ENCODE measurements around the gene TAPBPL.
"Not testable (repeated sequence)": the region's sequence is repeated elsewhere in the genome, so short reads cannot be mapped to it uniquely, and the experiment has no call there.

Gene TAPBPL, protein sequence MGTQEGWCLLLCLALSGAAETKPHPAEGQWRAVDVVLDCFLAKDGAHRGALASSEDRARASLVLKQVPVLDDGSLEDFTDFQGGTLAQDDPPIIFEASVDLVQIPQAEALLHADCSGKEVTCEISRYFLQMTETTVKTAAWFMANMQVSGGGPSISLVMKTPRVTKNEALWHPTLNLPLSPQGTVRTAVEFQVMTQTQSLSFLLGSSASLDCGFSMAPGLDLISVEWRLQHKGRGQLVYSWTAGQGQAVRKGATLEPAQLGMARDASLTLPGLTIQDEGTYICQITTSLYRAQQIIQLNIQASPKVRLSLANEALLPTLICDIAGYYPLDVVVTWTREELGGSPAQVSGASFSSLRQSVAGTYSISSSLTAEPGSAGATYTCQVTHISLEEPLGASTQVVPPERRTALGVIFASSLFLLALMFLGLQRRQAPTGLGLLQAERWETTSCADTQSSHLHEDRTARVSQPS

DNA sequence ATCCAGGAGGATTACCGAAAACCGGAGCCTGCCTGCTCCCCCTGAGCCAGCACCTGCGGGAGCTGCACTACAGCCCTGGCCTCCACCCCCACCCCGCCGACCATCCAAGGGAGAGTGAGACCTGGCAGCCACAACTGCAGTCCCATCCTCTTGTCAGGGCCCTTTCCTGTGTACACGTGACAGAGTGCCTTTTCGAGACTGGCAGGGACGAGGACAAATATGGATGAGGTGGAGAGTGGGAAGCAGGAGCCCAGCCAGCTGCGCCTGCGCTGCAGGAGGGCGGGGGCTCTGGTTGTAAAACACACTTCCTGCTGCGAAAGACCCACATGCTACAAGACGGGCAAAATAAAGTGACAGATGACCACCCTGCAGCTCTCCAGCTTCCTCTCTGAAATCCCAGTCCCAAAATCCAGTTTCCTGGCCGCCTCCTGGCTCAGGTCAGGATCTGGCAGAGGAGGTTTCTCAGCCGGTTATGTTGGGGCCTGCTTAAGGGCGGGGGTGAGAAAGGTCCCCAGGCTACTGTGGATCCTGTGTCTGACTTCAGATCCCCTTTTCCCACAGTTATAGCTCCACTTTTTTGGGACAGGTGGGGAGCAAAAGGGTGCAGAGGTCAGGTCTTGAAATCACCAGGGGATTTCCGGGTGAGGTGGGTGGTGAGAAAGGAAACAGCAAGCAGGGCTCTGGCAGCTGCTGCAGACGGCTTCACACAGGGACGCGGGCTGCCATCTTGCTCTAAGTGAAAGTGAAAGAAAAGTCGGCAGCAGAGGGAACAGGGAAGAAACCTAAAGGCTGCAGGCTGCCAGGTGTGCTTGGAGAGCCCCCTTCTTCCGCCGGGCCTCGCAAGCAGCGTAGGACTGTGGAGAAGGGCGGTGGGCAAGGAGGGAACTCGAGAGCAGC, at the start of gene TAPBPL:
TAPBPL (plus strand) TSS at position 695 of the 897 bp plus-strand sequence. CDS start 207 bp downstream, outside the sequence.
- peak; percentile 62 to 72 for DNase-seq

DNA sequence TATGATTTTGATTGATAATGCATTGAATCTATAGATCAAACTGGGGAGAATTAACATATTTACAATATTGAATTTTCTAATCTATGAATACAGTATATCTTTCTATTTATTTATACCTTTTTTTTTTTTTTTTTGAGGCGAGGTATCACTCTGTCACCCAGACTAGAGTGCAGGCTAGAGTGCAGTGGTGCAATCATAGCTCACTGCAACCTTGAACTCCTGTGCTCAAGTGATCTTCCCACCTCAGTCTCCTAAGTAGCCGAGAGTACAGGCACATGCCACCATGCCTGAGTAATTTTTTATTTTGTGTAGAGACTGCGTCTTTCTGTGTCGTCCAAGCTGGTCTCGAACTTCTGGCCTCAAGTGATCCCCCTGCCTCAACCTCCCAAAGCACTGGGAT, 47.5 kb upstream of the TAPBPL start:
- DNase-seq, result no peak

DNA sequence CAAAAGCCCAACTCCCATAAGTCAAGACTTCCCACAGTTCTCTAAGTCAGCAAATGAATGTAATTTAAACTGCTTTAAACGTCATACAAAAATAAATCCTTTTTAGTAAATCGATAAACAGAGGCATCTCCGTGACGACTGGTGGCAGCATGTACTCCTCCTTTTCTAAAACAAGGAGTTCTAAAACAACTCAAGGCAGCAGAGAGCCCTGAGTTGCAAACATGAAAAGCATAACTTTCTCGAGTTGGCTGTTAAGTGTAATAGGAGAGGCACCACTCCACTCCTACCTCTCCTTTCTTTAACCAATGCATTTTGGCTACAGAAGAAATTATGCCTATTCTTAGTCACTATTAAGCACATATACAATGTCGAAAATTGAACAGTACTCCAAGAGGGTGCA, 45.9 kb upstream of the TAPBPL start:
- no peak for DNase-seq

DNA sequence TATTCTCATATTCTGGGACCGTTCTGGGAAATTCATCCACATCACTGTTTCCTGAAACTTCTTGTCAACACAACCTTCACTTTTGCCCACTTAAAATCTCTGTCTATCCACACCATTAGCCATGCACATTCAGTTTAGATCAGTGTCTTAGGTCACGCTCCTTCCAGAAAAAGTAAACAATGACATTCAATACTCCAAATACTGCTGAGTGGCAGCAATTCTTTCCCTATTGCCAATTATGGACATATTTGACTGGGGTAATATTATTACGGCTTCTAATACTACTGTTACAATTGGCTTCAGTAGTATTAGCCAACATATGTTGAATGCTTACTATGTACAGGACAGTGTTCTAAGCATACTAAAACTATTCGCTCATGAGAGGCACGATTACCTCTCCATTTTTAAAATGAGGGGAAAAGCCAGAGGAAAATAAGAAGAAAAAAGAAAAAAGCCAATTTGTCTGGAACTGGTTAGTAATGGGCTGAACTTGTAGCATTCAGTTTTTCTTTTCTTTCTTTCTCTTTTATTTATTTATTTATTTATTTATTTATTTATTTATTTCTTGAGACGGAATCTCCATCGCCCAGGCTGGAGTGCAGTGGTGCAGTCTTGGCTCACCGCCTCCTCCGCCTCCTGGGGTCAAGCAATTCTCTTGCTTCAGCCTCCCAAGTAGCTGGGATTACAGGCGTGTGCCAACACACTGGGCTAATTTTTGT, 44.4 kb upstream of the TAPBPL start:
- no peak for DNase-seq

DNA sequence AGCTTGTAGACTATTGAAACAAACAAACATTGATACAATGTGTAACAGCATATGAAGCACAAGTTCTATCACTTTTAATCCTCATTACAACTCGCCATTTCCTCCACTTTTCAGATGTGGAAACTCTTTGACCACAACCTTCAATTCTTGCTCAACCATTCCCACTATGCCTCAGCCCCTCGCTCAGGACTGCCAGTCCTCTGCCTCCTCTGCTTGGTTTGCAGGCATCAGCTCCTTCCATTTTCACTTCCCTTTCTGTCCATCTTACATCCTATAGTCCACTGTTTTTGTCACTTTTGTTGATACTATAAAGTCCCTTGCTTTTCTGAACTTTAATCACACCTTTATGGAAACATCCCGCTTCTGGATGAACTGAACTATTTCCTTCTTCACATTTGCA, 35.2 kb upstream of the TAPBPL start:
- no peak for DNase-seq

DNA sequence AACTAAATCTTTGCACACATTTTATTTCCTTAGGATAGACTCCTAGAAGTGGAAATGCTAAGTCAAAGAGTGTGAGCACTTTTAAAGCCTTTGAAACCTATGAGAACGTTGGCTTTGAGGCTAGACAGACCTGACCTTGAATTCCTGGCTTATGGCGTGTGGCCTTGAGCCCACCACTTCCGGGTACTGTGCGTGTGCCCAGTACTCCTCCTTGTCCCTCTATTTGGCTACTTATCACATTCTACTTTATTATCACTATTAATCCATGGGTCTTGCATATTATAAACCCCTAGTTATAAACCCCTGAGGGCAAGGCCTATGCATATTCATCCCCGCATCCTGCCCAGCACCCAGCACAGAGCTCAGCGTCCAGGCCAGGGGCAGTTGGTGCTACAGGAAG, 33.0 kb upstream of the TAPBPL start:
- DNase-seq, result no peak

DNA sequence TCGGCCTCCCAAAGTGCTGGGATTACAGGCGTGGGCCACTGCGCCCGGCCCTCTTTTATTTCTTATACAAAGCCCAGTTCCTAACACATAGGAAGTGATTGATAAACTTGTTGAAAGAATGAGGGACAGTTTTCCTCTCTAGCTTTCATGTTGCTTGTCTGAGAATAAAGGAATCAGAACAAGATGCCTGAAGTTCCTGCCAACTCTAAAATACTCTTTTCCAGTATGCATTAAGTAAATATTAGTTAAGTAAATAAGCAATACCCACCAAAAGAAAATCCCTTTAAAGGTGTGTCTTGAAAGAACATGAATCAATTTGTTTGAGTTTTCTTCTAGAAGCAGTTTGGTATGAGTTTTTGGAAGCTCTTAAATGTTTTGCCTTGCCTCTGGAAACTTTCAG, 31.5 kb upstream of the TAPBPL start:
- DNase-seq, result no peak

DNA sequence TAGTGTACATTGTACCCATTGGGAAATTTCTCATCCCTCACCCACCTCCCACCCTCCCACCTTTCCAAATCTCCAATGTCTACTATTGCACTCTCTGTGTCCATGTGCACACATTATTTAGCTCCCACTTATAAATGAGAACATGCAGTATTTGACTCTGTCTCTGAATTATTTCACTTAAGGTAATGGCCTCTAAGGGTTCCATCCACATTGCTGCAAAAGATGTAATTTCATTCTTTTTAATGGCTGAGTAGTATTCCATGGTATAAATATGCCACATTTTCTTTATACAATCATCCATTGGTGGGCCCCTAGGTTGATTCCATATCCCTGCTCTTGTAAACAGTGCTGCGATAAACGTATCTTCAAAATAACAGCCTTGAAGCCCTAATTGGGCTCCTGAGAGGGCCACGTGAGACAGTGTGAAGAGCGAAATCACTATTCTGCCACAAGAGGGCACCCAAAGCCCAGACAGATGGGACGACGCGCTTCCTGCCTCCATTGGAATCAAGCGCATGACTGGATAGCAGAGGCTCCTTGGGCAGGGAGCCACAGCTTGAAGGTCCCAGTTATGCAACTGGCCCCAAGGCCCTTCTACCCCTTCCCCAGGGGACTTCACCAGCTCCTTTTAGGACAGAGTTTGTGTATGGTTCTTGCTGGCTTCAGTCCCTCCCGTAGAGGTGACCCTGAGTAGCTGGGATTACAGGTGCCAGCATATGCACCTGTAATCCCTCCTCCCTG, 28.4 kb upstream of the TAPBPL start:
- peak in 1 of 2 donors; percentile 62 for DNase-seq

DNA sequence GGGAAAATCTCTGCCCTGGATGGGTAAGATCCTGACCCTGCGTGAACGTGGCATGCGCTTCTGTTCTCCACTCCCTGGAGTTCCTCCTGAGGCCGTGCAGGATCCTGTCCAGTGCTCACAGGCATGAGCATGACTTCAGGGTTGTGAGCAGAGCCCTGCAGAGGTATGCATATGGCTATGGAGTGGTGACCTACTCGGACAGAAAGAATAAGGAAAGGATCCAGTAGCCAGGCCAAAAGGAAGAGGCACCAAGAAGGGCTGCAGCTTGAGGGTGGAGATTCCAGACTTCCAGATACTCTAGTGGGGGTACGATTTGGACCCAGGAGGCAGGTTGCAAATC, 27.9 kb upstream of the TAPBPL start:
- no peak for DNase-seq

DNA sequence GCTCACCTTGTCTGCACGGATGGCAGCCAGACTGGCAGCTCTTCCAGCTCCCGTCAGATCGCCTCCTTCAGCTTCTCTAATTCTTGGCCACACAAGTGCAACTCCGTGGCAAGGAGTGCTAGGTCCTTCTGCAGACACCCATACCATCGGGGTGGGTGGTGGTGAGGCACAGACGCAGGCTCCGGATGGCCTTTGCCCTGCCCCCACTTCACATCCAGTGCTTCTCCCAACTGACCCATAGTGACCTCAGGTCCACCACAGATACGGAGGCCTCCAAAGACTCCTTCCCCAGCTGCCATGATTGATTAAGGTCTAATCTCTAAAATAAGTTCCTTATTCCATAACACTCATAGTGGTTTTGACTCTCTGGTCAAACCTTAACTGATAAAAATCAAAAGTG, 27.0 kb upstream of the TAPBPL start:
- no peak for DNase-seq

DNA sequence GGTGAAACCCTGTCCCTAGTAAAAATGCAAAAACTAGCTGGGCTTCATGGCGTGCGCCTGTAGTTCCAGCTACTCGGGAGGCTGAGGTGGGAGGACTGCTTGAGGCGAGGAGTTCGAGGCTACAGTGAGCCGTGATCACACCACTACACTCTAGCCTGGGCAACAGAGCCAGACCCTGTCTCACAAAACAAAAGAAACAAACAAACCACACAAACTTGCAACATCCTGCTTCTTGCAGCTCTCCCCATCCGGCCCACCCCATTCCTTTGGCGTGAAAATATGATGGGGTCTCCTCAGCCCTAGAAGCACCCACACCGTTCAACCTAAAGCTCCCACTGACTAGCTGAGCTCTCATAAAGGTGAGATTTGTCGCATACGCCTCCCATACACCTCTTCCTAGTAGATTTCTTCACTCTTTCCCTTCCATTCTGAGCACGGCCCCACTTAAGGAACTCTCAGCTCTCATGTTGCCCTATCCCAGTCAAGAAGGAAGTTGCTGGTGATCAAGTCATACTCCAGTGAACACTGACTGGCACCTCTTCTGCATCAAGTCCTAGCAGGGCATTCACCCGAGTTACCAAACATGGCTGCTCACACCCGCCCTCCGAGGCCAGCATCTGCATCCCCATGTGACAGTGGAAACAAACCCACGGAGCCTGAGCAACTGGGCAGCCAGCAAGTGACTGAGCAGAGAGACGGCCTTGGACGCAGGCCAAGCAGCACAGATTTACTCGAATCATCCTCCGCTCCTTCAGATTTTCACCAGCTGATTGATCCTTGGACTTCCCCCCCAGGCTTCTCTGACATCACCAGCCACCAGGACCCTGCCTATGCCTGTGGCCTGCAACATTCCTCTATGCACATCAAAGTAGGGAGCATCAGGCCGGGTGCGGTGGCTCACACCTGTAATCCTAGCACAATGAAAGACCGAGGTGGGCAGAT, 26.0 kb upstream of the TAPBPL start:
- no peak for DNase-seq

DNA sequence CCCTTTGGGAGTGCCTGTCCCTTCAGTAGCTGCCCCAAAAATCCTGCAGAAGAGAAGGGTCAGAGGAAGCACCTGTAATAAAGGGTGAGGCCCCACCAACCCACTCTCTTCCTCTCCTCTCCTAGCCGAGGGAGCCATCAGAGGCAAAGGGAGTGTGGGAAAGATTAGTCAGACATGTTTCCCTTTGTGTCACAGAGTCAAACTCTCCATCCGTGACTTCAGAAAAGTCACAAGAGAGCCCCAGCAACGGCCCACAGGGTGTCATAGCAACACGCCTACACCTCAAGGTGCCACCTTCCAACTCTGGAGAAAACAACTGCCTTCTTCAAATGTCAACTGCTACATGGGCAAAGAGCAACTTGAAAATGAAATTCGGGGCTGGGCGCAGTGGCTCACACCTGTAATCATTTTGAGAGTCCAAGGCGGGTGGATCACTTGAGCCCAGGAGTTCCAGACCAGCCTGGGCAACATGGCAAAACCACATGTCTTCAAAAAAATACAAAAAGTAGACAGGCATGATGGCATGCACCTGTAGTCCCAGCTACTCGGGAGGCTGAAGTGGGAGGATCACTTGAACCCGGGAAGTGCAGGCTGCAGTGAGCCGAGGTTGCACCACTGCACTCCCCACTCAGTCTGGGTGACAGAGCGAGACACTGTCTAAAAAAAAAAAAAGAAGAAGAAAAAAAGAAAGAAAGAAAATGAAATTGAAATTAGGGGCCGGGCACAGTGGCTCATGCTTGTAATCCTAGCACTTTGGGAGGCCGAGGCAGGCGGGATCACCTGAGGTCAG, 24.8 kb upstream of the TAPBPL start:
- peak; percentile 87 to 88 for DNase-seq

DNA sequence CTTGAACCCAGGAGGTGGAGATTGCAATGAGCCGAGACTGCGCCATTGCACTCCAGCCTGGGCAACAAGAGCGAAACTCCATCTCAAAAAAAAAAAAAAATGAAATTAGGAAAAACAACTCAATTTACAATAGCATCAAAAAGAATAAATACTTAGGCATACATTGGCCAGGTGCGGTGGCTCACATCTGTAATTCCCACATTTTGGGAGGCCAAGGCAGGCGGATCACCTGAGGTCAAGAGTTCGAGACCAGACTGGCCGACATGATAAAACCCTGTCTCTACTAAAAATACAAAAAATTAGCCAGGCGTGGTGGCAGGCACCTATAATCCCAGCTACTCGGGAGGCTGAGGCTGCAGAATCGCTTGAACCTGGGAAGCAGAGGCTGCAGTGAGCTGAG, 24.0 kb upstream of the TAPBPL start:
- not testable (repeated sequence) for DNase-seq

DNA sequence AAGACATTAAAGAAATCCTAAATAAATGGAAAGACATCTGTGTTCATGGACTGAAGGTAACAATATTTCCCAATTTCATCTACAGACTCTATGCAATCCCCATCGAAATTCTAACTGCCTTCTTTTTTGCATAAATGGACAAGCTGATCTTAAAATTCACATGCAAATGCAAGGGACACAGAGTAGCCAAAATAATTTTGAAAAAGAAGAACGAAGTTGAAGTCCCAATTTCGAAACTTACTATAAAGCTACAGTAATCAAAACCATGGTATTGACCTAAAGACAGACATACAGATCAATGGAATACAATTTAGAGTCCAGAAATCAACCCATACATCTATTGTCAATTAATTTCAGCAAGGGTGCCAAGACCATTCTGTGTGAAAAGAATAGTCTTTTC, 23.5 kb upstream of the TAPBPL start:
- no peak for DNase-seq

DNA sequence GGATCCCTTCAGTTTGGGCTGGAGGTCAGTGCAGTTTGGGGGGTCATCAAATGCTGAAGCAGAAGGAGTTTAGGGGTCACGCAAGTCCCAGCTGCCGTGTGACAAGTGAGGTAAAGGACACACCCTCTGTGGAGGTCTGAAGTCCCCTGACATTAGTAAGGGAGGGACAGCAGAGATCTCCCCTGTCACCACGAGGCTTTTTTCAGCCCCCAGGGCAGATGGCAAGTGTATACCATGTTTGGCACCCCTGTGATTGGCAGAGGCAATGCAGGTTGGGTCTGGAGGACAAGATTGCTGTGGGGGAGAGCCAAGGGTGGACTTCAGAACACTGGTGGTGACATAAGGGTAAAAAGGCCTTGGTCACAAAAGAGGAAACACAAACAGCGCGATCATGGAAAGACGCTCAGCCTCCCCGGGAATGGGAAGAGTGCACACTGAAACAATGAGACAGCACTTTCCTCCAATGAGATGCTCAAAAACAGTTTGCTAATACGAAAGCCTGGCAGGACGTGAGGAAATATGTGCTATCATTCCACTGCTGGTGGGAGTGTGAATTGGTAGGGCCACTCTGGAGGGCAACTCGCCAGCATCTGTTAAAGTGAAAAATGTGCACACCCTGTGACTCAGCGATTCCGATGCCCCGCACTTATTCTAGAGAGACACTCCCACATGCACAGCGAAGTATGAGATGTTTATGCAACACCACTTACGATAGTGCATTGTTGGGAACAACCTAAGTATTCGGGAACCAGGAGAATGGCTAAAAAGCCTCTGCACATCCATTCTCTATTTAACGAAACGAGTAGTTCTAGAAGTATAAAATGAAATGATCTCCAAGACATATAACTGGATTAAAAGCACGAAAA, 21.5 kb upstream of the TAPBPL start:
- DNase-seq, result no peak

DNA sequence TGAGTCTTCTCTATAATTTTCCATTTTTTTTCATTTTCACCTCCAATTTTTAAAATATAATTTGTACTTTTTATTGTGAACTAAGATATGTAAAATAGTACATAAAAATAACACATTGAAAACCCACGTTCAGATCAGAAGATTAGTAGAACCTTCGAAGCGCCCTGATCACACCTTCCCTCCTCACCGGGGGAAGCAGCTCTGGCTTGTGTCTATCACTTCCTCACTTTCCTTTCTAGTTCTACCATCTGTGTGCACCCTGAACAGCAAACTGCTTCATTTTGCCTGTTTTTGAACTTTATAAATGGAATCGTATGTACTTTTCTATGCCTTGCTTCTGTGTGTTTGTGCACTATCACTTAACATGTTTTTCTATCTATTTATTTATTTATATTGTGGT, 18.9 kb upstream of the TAPBPL start:
- no peak for DNase-seq

DNA sequence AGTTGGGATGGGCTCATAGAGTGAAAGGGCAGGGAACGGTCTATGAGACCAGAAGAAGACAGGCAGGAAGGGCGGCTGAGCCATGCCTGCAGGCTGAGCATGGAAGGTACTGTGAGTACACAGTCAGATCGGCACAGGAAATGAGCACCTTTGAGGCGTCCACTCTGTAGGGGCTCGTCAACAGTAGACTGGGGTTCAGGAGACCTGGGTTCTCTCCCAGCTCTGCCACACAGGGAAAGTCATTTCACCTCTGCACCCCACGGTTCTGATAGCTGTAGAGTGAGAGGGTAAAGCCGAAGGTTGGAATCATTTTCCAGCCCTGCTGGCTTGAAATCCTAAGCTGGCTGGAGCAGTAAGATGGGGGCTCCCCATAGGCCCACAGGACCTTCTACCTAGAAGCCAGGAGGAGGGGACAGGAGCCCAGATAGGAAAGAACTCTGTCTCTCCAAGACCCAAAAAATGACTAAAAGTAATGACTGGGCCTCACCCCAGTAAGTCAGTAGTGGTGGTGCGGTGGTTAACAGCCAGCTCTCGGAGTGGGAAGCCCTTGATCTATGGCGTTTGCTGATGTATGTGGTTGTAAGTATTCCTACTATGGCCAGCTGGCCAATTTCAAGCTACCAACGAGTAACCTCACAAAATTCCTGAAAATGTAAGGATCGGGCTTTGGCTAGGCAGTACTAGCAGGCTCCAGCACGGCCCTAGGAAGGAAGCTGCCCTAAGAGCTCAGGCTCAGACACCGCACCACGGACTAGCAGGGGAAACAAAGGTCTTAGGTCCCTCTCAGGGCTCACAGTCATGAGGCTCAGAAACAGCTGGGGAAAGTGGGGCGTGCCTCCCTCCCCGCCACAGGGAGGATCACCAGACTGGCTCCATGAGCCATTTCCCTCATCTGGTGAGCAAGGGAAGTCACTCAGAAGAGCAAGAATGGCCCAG, 17.4 kb upstream of the TAPBPL start:
- DNase-seq, result peak in 1 of 2 donors; percentile 41

DNA sequence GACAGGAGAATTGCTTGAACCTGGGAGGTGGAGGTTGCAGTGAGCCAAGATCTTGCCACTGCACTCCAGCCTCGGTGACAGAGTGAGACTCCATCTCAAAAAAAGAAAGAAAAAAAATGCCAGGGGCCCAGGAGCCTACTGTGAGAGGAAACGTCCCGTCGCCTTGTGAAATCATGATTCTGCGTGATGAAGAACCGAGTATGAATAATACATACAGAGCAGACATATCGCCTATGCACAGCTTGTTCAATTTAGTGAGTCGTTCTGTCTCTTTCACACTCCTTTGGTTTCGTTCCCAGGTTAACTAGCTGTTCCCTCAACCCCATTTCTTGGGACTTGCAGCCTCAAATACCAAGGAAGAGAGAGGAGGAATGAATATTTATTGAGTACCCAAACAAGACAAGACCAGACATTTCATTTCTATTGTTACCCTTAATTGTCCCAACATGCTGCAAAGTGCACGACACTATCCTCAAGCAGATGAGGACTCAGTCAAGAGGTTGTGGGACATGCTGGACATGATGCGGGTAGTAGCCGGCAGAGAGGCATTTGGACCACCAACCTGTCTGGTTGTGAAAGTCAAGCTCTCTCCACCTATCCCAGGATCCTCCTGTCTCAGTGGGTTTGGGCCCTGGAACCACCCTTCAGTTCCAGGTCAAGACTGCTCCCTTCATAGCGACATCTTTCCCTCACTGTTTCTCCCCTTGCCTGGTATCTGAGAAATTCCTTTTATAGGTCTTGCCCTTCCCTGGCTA, 15.7 kb upstream of the TAPBPL start:
- no peak for DNase-seq

Measured in stimulated activated CD4-positive, alpha-beta T cell treated with anti-CD3 and anti-CD28 coated beads, Interleukin-2, amount 100 ng/mL, for 48 hours (primary cell).